GM19239 (cell line): Measurements from ENCODE around the gene GPR34.
A peak's percentile ranks its signal among the peaks of the same experiment; 100 is the strongest.

Experiments
- DNase-seq: peaks from one replicate; pipeline ENCODE4 v3.0.0; 2011; ENCODE audit warnings: low spot score; ENCODE audit not compliant: insufficient read length
- FAIRE-seq: peaks from 2 replicates; lab custom pipeline; 2011; peaks lifted over from hg19 to GRCh38; lab: Jason Lieb, UNC

The GPR34 gene

DNA sequence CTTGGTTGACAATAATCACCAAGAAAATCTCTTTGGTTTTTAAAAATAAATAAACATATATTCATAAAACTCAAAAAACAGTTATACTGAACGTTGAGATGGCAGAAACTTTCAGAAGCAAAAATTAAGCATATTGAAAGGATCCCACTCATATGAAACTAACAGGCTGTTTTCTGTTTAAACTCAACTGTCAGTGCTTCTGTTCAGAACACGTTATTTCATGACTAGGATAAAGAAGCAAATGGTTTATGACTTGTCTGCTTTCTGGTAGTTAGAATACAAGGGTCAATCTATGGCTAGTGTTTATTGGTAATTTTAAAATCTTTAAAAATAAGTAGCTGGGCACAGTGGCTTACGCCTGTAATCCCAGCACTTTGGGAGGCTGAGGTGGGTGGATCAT is 39.4 kb downstream of the GPR34 start:
- no peak for DNase-seq
- FAIRE-seq = no peak

- FAIRE-seq (no peak), DNase-seq (no peak)
Measured at GRCh38 chrX:41730081-41730480, 41.3 kb downstream of the GPR34 start.

DNA sequence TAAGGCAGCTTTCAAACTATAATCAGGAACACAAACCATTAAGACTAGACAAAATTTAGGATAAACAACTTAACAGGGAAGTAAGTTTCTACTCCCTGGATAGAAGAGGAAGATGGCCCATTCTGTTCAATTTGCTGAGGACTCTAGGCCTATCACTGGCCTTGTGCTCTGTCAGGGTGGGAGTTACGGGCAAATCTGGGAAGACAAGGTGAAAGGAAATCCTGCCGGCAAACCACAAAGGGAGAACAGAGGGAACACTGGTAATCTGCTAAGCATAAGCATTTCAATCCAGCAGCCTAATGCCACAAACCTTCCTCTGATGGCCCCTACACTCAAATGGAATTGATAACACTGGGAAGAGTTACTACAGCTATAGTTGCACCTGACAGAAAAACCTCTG is 43.5 kb downstream of the GPR34 start:
- FAIRE-seq = no peak
- no peak for DNase-seq

DNA sequence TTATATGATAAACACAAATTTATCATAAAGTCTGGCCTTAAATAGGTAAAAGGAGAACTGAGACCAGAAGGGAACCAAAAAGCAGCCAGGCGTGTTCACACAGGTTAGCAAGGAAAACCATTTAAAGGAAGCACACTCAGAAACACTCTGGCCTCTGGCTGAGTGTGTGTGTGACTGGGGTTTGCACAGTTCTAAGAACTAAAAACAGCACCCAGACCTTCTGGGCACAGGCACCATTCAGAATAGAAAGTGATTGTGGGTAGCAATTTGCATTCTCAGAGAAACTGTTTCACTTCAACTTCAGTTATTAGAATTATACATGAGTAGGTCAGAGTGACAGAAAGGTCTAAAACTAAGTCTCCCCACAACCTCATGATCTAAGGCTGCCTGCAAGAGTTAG is 45.2 kb downstream of the GPR34 start:
- DNase-seq (peak; percentile 9), FAIRE-seq (peak; percentile 99)

GRCh38 chrX:41734530-41734929 is 45.8 kb downstream of the GPR34 start:
- no peak for FAIRE-seq

DNA sequence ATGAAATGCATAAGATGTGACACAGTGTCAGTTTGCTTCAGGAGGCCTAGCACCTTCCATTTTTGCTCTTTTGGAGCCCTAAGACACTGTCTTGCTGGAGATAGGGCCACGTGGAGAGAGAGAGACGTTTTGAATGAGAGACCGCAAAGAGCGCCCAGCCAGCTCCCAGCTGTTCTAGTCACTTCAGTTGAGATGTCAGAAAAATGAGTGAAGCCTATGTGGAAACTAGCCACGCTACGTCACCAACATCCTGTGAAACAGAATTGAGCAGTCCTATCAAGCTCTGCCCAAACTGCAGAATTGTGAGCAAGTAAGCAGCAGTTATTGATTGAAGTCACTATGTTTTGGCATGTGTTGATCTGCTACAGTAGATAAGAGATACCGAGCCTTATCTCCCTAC is 48.3 kb downstream of the GPR34 start:
- DNase-seq = no peak
- FAIRE-seq = peak; percentile 79

More at GRCh38 chrX:41734530-41734929, 45.8 kb downstream of the GPR34 start:
- DNase-seq = no peak

DNA sequence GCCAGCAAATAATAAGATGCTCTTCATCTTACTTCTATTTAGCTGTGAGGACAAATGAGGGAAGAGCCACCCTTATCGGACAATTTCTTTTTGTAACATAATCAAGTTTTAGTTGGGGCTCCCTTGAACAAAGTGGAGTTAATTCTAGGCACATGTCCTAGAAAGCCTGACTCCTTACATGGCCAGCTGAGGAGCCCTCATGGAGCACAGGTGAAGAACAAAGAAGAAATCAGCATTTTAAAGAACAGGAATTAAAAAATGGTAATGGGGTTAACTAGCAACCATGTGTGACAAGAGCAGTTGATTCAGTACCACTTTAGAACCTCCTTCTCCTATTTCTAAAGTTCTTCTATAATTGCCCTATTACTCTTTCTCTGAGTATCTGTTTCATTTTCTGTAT is 51.1 kb downstream of the GPR34 start:
- FAIRE-seq (peak; percentile 73), DNase-seq (no peak)
